K562 (cell line): ENCODE results near the gene SLC31A2.
A peak's percentile ranks its signal among the peaks of the same experiment; 100 is the strongest.
"Not testable (repeated sequence)": the region's sequence is repeated elsewhere in the genome, so short reads cannot be mapped to it uniquely, and the experiment has no call there.

ENCODE experiments used
- MYC ChIP-seq, 2 experiments: fragments of 250-450 bp in 1 of 2; sonication (Bioruptor Pico) in 1 of 2; IDR thresholded peaks; 2 replicates each; pipeline versions ENCODE4 v1.5.1 to v1.6.1; 2012 to 2021; ENCODE audit warnings: low read depth in 2 of 2, borderline replicate concordance in 1 of 2, improper control_type of control experiment in 1 of 2, low read length in 1 of 2, mild to moderate bottlenecking in 1 of 2, moderate library complexity in 1 of 2
- NFYB ChIP-seq: IDR thresholded peaks from 2 replicates; pipeline ENCODE4 v1.6.1; 2011; ENCODE audit warnings: mild to moderate bottlenecking, moderate library complexity; ENCODE audit not compliant: insufficient read length; ENCODE audit errors: extremely low read depth
- SMAD4 ChIP-seq: fragments of 250-450 bp; sonication (Bioruptor Pico); conservative IDR thresholded peaks from 2 replicates; pipeline ENCODE4 v1.8.0; 2021; ENCODE audit warnings: inconsistent platforms, mild to moderate bottlenecking, moderate library complexity
- TF ChIP-seq, protein P1 (sequence below): sonication (generic); formaldehyde crosslinking; IDR thresholded peaks from 2 replicates; pipeline ENCODE4 v1.9.0; 2022; ENCODE audit warnings: mild to moderate bottlenecking, missing genetic modification reagents
- TF ChIP-seq, protein P2 (sequence below), 3 experiments: IDR thresholded peaks in 2 of 3; conservative IDR thresholded peaks in 1 of 3; 2 replicates each; pipeline ENCODE4 v1.5.1; 2011 to 2012; ENCODE audit warnings: low read length in 3 of 3, mild to moderate bottlenecking in 3 of 3, control low read depth in 2 of 3, improper control_type of control experiment in 1 of 3, inconsistent platforms in 1 of 3, low read depth in 1 of 3, mixed read lengths in 1 of 3, moderate library complexity in 1 of 3; ENCODE audit not compliant: insufficient read depth in 2 of 3
- TF ChIP-seq, protein P3 (sequence below): fragments of 200-400 bp; formaldehyde crosslinking; IDR thresholded peaks from 2 replicates; pipeline ENCODE4 v1.6.1; 2017; ENCODE audit warnings: mild to moderate bottlenecking, low read depth, low read length, moderate library complexity

DNA sequence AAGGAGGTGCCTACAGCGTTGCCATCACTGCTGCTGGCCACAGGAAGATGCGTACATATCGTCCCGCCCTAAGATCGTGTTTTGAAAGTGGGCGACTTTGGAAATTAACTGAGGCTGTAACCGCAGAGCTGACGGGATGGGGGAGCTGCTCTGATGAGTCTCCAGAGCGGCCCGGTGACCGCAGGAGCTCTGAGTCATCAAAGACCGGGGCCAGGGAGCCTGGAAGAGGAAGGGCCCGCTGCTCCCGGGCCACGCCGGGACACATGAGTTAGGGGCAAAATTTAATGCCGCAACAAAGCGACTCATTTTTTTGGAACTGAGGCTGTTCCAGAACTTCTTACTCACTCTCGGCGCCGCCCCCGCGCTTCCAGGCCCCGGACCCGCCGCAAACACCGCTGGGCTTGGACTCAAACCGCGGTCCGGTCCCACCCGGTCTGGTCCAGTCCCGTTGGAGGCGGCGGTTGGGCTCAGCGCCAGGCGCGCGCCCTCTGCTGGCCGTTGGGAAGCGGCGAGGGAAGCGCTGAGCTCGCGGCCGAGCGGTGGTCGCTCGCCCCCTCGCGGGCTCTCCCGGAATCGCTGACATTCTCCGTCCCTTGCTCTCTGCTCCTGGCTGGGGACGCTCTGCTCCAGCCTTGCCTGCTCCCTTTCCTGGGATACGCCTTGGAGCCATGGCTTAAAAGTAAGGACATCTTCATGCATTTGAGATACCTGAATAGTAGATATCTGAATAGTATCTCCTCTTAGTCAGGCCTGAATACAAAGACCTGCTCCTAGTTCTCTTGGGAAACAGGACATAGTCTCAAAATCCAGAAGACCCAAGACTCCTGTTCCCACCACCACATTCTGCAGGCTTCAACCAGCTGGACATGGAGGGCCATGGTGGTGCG lies 39.5 kb upstream of the SLC31A2 start:
- not testable (repeated sequence) for TF ChIP-seq NFYB; MYC (IDR thresholded peaks at IDR 0.05; ENCODE audit: low read depth, low read length); MYC (CRISPR knock-in tag; IDR thresholded peaks at IDR 0.05; ENCODE audit: borderline replicate concordance, low read depth); SMAD4 (CRISPR knock-in tag)
- TF ChIP-seq, protein P1, sequence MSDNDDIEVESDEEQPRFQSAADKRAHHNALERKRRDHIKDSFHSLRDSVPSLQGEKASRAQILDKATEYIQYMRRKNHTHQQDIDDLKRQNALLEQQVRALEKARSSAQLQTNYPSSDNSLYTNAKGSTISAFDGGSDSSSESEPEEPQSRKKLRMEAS (CRISPR knock-in tag), result not testable (repeated sequence)
- TF ChIP-seq, protein P2, sequence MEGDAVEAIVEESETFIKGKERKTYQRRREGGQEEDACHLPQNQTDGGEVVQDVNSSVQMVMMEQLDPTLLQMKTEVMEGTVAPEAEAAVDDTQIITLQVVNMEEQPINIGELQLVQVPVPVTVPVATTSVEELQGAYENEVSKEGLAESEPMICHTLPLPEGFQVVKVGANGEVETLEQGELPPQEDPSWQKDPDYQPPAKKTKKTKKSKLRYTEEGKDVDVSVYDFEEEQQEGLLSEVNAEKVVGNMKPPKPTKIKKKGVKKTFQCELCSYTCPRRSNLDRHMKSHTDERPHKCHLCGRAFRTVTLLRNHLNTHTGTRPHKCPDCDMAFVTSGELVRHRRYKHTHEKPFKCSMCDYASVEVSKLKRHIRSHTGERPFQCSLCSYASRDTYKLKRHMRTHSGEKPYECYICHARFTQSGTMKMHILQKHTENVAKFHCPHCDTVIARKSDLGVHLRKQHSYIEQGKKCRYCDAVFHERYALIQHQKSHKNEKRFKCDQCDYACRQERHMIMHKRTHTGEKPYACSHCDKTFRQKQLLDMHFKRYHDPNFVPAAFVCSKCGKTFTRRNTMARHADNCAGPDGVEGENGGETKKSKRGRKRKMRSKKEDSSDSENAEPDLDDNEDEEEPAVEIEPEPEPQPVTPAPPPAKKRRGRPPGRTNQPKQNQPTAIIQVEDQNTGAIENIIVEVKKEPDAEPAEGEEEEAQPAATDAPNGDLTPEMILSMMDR (IDR thresholded peaks at IDR 0.05 in 2 of 3, conservative IDR thresholded peaks at IDR 0.05 in 1 of 3; ENCODE audit: insufficient read depth in 2 of 3, low read depth in 1 of 3, low read length in 3 of 3), result peak; percentile 9 to 44 (median 23); a peak in 2 of 6 replicates
- TF ChIP-seq, protein P3, sequence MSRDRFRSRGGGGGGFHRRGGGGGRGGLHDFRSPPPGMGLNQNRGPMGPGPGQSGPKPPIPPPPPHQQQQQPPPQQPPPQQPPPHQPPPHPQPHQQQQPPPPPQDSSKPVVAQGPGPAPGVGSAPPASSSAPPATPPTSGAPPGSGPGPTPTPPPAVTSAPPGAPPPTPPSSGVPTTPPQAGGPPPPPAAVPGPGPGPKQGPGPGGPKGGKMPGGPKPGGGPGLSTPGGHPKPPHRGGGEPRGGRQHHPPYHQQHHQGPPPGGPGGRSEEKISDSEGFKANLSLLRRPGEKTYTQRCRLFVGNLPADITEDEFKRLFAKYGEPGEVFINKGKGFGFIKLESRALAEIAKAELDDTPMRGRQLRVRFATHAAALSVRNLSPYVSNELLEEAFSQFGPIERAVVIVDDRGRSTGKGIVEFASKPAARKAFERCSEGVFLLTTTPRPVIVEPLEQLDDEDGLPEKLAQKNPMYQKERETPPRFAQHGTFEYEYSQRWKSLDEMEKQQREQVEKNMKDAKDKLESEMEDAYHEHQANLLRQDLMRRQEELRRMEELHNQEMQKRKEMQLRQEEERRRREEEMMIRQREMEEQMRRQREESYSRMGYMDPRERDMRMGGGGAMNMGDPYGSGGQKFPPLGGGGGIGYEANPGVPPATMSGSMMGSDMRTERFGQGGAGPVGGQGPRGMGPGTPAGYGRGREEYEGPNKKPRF, result not testable (repeated sequence)
